ENCODE measurements around the gene PCDH9.

DNA sequence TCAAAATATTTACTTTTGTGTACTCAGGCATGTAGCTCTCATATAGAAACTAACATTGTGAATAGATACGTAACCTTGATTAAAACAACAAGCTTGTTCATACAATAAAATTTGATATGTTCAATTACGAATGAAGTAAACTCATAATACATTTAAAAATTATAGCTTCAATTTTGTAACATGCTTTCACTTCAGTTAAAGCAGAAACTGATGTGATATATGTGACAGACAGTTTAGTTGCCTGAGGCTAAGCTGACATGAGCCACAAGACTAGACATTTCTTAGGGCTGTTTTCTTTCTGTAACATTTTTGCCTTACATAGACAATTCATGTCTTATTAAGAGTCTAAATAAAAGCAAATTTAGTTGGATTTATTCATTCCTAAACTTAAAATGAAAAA lies 526.0 kb downstream of the PCDH9 start:
- TF ChIP-seq, protein P1, sequence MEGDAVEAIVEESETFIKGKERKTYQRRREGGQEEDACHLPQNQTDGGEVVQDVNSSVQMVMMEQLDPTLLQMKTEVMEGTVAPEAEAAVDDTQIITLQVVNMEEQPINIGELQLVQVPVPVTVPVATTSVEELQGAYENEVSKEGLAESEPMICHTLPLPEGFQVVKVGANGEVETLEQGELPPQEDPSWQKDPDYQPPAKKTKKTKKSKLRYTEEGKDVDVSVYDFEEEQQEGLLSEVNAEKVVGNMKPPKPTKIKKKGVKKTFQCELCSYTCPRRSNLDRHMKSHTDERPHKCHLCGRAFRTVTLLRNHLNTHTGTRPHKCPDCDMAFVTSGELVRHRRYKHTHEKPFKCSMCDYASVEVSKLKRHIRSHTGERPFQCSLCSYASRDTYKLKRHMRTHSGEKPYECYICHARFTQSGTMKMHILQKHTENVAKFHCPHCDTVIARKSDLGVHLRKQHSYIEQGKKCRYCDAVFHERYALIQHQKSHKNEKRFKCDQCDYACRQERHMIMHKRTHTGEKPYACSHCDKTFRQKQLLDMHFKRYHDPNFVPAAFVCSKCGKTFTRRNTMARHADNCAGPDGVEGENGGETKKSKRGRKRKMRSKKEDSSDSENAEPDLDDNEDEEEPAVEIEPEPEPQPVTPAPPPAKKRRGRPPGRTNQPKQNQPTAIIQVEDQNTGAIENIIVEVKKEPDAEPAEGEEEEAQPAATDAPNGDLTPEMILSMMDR (conservative IDR thresholded peaks at IDR 0.05; ENCODE audit: low read depth in 2 of 2): no peak
- TF ChIP-seq EZH2 (IDR thresholded peaks at IDR 0.05; ENCODE audit: low read depth, unreplicated experiment) (no peak), POLR2AphosphoS5 (IDR thresholded peaks at IDR 0.05; ENCODE audit: low read depth) (no peak), EZH2phosphoT487 (IDR thresholded peaks at IDR 0.05; ENCODE audit: unreplicated experiment) (no peak), ZNF331 (CRISPR knock-in tag; IDR thresholded peaks at IDR 0.05; ENCODE audit: low read depth) (no peak), CREB1 (CRISPR knock-in tag; IDR thresholded peaks at IDR 0.05; ENCODE audit: low read depth) (no peak), STAT1 (IDR thresholded peaks at IDR 0.05; ENCODE audit: unreplicated experiment) (no peak), JUNB (IDR thresholded peaks at IDR 0.05; ENCODE audit: unreplicated experiment) (no peak), ZNF114 (CRISPR knock-in tag; IDR thresholded peaks at IDR 0.05) (no peak)
- TF ChIP-seq, protein P2, sequence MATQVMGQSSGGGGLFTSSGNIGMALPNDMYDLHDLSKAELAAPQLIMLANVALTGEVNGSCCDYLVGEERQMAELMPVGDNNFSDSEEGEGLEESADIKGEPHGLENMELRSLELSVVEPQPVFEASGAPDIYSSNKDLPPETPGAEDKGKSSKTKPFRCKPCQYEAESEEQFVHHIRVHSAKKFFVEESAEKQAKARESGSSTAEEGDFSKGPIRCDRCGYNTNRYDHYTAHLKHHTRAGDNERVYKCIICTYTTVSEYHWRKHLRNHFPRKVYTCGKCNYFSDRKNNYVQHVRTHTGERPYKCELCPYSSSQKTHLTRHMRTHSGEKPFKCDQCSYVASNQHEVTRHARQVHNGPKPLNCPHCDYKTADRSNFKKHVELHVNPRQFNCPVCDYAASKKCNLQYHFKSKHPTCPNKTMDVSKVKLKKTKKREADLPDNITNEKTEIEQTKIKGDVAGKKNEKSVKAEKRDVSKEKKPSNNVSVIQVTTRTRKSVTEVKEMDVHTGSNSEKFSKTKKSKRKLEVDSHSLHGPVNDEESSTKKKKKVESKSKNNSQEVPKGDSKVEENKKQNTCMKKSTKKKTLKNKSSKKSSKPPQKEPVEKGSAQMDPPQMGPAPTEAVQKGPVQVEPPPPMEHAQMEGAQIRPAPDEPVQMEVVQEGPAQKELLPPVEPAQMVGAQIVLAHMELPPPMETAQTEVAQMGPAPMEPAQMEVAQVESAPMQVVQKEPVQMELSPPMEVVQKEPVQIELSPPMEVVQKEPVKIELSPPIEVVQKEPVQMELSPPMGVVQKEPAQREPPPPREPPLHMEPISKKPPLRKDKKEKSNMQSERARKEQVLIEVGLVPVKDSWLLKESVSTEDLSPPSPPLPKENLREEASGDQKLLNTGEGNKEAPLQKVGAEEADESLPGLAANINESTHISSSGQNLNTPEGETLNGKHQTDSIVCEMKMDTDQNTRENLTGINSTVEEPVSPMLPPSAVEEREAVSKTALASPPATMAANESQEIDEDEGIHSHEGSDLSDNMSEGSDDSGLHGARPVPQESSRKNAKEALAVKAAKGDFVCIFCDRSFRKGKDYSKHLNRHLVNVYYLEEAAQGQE (IDR thresholded peaks at IDR 0.05; ENCODE audit: unreplicated experiment): no peak
- TF ChIP-seq, protein P3, sequence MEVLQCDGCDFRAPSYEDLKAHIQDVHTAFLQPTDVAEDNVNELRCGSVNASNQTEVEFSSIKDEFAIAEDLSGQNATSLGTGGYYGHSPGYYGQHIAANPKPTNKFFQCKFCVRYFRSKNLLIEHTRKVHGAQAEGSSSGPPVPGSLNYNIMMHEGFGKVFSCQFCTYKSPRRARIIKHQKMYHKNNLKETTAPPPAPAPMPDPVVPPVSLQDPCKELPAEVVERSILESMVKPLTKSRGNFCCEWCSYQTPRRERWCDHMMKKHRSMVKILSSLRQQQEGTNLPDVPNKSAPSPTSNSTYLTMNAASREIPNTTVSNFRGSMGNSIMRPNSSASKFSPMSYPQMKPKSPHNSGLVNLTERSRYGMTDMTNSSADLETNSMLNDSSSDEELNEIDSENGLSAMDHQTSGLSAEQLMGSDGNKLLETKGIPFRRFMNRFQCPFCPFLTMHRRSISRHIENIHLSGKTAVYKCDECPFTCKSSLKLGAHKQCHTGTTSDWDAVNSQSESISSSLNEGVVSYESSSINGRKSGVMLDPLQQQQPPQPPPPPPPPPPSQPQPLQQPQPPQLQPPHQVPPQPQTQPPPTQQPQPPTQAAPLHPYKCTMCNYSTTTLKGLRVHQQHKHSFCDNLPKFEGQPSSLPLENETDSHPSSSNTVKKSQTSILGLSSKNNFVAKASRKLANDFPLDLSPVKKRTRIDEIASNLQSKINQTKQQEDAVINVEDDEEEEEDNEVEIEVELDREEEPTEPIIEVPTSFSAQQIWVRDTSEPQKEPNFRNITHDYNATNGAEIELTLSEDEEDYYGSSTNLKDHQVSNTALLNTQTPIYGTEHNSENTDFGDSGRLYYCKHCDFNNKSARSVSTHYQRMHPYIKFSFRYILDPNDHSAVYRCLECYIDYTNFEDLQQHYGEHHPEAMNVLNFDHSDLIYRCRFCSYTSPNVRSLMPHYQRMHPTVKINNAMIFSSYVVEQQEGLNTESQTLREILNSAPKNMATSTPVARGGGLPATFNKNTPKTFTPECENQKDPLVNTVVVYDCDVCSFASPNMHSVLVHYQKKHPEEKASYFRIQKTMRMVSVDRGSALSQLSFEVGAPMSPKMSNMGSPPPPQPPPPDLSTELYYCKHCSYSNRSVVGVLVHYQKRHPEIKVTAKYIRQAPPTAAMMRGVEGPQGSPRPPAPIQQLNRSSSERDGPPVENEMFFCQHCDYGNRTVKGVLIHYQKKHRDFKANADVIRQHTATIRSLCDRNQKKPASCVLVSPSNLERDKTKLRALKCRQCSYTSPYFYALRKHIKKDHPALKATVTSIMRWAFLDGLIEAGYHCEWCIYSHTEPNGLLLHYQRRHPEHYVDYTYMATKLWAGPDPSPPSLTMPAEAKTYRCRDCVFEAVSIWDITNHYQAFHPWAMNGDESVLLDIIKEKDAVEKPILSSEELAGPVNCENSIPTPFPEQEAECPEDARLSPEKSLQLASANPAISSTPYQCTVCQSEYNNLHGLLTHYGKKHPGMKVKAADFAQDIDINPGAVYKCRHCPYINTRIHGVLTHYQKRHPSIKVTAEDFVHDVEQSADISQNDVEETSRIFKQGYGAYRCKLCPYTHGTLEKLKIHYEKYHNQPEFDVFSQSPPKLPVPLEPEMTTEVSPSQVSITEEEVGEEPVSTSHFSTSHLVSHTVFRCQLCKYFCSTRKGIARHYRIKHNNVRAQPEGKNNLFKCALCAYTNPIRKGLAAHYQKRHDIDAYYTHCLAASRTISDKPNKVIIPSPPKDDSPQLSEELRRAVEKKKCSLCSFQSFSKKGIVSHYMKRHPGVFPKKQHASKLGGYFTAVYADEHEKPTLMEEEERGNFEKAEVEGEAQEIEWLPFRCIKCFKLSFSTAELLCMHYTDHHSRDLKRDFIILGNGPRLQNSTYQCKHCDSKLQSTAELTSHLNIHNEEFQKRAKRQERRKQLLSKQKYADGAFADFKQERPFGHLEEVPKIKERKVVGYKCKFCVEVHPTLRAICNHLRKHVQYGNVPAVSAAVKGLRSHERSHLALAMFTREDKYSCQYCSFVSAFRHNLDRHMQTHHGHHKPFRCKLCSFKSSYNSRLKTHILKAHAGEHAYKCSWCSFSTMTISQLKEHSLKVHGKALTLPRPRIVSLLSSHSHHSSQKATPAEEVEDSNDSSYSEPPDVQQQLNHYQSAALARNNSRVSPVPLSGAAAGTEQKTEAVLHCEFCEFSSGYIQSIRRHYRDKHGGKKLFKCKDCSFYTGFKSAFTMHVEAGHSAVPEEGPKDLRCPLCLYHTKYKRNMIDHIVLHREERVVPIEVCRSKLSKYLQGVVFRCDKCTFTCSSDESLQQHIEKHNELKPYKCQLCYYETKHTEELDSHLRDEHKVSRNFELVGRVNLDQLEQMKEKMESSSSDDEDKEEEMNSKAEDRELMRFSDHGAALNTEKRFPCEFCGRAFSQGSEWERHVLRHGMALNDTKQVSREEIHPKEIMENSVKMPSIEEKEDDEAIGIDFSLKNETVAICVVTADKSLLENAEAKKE (CRISPR knock-in tag; IDR thresholded peaks at IDR 0.05): no peak
- TF ChIP-seq, protein P4, sequence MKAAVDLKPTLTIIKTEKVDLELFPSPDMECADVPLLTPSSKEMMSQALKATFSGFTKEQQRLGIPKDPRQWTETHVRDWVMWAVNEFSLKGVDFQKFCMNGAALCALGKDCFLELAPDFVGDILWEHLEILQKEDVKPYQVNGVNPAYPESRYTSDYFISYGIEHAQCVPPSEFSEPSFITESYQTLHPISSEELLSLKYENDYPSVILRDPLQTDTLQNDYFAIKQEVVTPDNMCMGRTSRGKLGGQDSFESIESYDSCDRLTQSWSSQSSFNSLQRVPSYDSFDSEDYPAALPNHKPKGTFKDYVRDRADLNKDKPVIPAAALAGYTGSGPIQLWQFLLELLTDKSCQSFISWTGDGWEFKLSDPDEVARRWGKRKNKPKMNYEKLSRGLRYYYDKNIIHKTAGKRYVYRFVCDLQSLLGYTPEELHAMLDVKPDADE (IDR thresholded peaks at IDR 0.05): no peak

Measured in GM23338 (cell line).